Stimulated activated CD8-positive, alpha-beta memory T cell treated with anti-CD3 and anti-CD28 coated beads, Interleukin-15, amount 100 ng/mL, for 1 hour (primary cell): ENCODE measurements around the gene SMC3.
"Not testable (repeated sequence)": the region's sequence is repeated elsewhere in the genome, so short reads cannot be mapped to it uniquely, and the experiment has no call there.

Experiments used
- DNase-seq: peaks from one replicate; pipeline ENCODE4 v3.0.0-alpha.2; 2020; ENCODE audit warnings: low read depth

SMC3 gene

DNA sequence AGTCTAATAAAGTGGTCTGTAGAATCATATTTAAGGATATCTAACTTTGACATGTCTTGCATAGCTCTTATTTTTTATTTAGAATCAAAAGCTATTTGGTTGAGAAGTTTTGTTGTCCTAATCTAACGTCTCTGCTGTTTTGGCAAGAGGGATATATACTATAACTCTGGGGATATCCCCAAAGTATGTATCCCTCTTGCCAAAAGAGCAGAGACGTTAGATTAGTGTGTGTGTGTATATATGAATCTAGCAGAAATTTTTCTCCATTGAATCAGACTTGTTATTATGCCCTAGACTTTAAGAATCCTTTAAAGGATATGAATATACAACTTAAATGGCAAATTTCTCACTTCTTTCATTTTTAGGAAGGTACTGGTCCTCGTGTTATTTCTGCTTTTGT is 9.6 kb downstream of the SMC3 start:
- no peak for DNase-seq

- DNase-seq: no peak
Observed at GRCh38 chr10:110584006-110584405, 16.5 kb downstream of the SMC3 start.

DNA sequence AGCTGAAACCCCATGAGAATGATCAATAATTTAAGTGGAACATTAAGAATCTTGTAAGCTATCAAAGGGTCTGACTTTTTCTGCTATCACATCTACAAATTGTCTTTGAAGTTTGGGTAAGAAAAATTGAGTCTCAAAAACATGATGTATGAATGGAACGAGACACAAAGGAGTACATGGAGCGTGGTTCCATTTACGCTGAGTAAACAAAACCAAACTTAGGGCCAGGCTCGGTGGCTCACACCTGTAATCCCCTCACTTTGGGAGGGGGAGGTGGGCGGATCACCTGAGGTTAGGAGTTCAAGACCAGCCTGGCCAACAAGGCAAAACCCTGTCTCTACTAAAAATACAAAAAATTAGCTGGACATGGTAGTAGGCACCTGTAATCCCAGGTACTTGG is 24.3 kb downstream of the SMC3 start:
- DNase-seq: no peak

DNA sequence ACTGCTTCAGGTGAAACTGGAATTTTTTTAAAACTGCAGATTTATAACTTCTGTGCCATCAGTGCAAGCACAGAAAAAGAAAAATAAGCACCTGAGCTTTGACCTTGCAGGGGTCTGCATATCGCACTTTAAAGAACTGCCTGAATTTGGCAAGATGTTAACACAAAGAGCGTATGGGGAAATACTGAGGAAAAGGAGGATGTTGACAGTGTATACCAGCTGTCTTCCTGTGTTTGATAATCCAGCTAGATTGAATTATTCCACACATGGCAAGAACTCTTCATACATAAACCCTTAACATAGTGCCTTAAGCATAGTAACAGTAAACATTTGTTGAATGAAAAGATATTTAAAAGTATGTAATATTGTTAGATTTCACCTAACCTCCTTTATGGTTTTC is 30.0 kb downstream of the SMC3 start:
- DNase-seq: no peak

GRCh38 chr10:110600487-110601101 is 33.1 kb downstream of the SMC3 start:
- no peak for DNase-seq

GRCh38 chr10:110601581-110601980 is 34.1 kb downstream of the SMC3 start:
- DNase-seq: no peak

- no peak for DNase-seq
Observed at GRCh38 chr10:110608087-110608486, 40.6 kb downstream of the SMC3 start.

DNA sequence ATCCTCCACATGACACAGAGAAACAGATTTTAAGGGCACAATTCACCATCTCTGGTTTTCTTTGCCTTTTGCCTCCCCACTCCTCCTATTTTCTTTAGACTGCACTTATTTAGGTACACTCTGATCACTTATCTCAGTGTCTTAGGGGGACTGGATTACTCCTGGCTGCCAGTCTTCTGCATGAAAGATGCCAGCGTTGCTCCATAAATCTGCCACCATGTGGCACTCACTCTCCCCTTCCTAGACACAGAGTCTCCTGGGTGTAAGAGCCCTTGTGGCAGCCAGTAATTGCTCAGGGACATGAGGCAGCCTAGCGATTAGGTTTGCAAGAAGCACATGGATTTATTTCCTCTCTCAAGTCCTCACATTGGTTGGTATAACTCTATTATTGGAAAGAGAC is 42.1 kb downstream of the SMC3 start:
- DNase-seq: no peak

- DNase-seq: peak; percentile 17
Observed at GRCh38 chr10:110610308-110610774, 42.8 kb downstream of the SMC3 start.

- not testable (repeated sequence) for DNase-seq
Observed at GRCh38 chr10:110610781-110611180, 43.3 kb downstream of the SMC3 start.

DNA sequence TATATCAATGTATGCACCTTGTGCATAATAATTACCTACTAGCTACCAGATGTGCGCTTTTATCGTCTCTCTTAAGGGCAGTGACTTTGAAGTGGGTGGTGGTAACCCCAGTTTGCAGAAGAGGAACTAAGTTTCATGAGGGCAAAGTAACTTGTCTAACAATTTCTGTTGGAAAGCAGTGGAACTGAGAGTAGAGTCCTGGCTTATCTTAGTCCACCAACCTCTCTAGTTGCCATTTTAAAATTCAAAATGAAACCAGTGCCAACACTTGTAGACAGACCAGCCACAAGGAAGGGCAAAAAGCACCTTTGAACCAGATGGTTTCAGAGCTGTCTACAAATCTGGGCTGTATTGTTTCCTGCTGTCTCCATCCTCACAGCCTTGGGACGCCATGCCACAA is 44.6 kb downstream of the SMC3 start:
- no peak for DNase-seq

- DNase-seq: no peak
Observed at GRCh38 chr10:110612629-110613028, 45.1 kb downstream of the SMC3 start.

- DNase-seq: no peak
Observed at GRCh38 chr10:110613341-110613995, 46.0 kb downstream of the SMC3 start.

- no peak for DNase-seq
Observed at GRCh38 chr10:110613996-110614495, 46.6 kb downstream of the SMC3 start.

DNA sequence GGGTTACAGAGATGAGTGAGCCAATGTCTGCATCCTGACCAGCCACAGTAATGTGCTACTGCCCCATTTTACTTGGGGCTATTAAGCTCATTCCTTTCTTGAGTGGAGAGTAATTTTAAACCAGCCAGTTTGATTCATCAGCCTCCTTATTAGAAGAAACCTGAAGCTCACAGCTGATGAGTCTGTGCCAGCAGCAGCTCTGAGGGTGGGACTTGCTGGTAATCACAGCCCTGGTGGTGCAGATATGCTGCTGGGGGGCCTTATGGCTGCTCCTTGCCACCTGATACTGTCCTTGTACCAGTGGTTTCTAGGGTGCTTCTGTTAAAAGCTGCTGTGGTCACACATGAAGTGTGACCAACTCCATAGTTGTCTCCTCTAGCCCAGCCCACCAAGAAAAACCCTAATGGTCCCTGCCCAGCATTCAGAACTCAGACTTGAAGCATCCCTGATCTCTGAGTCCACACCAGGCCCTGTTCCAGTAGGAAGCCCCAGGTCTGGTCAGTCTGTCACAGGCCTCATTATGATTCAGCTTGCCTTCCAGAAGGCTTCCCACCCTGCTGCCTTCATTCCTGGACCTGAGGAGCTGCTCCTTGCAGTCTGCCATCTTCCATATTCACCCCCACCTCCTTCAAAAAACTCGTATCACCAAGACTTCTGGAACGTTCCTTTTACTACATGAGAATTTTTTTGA is 47.7 kb downstream of the SMC3 start:
- no peak for DNase-seq

DNA sequence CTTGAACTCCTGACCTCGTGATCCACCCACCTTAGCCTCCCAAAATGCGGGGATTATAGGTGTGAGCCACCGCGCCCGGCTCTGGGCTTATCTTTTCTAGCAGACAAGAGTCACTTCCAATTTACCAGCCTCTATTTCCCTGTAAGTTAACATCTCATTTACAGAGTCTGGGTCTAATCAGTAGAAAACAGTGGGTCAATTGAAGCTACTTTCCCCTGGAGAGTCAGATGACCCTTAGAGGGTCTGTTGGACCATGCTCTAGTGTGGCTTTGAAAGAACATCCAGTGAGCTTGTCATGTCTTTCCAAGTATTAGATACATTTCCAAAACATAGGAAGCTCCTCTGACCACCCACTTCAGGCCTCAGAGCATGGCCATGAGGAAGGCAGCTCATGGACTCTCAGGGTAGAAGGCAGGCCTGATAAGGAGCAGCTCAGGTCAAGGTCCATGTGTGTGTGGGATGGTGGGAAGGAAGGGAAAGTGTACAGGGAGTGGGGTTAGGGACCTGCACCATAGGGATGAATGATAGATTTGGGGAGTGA is 49.1 kb downstream of the SMC3 start:
- DNase-seq: no peak

- no peak for DNase-seq
Observed at GRCh38 chr10:110617425-110618229, 50.1 kb downstream of the SMC3 start.

DNA sequence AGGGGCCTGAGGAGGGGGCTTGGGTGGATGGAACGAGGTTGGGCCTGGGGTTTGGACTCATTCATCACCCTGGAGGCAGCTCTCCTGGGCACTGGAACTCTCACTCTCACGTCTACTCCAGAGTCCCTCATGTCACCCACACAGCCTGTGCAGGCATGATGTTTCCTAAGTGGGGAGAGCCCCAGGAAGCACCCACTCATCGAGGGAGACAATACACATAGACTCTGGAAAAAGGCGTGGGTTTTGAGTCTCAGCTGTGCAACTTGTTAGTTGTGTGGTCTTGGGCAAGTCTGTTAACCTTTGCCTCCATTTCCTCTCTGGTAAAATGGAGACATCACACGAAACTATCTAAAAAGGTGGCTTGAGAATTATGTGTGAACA is 50.7 kb downstream of the SMC3 start:
- DNase-seq: no peak

DNA sequence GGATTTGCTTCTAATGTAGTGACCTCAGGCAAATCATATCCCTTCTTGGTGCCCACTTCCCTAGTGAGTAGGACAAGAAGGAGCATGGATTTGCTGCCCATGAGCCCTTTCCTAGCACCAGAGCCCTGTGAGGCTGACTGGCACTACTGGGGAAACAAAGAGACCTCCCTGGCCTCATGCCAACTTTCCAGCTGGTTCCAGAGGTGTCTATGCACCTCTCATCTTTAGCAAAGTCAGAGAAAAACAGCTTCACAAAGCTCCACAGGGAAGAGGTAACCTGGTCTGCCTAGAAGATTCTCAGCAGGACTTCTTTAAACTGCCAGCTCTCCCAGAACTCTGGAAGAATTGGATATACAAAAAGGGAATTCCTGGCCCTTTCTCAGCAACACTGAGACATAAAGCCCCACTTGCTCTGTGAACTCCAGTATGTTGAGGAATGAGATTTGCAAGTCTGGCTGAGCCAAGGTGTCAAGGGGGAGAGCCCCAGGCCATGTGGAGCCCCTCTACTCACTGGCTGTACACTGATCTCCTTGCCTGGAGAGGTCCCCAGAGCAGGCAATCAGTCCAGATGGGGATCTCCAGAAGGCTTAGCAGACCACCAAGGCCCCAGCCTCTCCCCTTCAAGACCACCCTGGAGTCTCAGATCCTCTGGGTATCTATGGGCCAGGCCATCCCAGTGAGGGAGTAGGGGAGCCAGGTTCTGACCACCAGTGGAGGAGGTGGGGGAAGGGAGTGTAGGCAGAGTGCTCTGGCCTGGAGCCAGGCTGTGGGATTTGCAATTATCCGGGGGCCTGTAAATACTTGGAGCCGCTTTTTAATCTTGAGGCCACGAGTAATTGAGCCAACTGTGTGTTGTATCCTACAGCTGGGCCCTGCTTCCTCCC is 52.3 kb downstream of the SMC3 start:
- DNase-seq: no peak

GRCh38 chr10:110620398-110620719 is 52.9 kb downstream of the SMC3 start:
- DNase-seq: no peak

DNA sequence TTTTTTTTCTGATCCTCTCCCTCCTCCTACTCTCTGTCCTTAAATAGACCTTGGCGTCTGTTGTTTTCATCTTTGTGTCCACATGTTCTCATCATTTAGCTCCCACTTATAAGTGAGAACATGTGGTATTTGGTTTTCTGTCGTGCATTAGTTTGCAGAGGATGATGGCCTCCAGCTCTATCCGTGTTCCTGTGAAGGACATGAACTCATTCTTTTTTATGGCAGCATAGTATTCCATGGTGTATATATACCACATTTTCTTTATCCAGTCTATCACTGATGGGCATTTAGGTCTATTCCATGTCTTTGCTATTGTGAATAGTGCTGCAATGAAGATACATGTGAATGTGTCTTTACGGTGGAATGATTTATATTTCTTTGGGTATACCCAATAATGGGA is 55.8 kb downstream of the SMC3 start:
- not testable (repeated sequence) for DNase-seq
